ENCODE measurements around the gene DBNDD1.

GRCh38 chr16:90048737-90049330, 29.6 kb upstream of the DBNDD1 start:
- TF ChIP-seq CTCF (IDR thresholded peaks at IDR 0.05): no peak
- no peak for TF ChIP-seq POLR2A (IDR thresholded peaks at IDR 0.05)

Measured in body of pancreas (tissue), 4 donors.